ENCODE measurements around the gene TBC1D14. TPM values are rescaled to one million over a fixed set of nuclear protein-coding genes. Genes with fewer than 3 reads are reported as not detected.

The TBC1D14 gene
- total RNA-seq, 1 experiment from 2014 or later: 54.0 TPM

DNA sequence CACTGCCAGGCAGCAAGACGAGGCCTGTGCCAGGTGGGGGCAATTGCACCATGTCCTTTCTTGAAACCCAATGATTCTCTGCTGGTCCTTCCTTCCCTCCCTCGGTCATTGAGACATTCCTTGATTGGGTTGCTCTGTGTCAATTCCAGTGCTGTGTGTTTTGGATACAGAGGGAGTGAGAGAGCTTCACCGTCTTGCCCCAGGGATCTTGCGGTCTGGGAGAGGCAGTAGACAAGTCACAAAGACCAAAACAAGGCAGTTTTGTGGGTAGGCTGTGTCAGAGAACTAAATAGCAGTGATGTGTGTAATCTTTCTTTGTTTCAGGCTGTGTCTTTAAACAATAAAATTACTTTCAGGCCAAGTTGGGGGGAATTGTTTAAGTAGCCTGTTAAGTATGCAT is 94.7 kb downstream of the TBC1D14 start:
- DNase-seq: no peak
- no TSS peak for BruUV-seq (replicated peaks)
- no peak overlapping the region for H3K4me3 Mint-ChIP-seq (ENCODE audit: unreplicated experiment)
- intact Hi-C loops (cut with micrococcal nuclease; ENCODE audit: unreplicated experiment): no loop called here
- Histone ChIP-seq H3K4me3 (ENCODE audit: low read depth, low read length) (no peak overlapping the region), H3K9me3 (no peaks in the 10 kb centered on the region), H3K27me3 (replicated peaks; ENCODE audit: control insufficient read depth, insufficient read depth, low read length) (no peaks in the 10 kb centered on the region), H3K4me1 (peaks cover 12% of the 10 kb centered on the region), H3K36me3 (ENCODE audit: control insufficient read depth, insufficient read depth, low read length) (peaks cover 2% of the 10 kb centered on the region)
- H3K36me3 Mint-ChIP-seq (ENCODE audit: insufficient read depth, unreplicated experiment): peaks cover 83% of the 10 kb centered on the region
- CTCF ChIA-PET: interaction anchor here (0.6 kb wide), 1 partner anchor 38 kb away, joined by 3 read pairs; a partner anchor contains a TSS
- H3K27ac Mint-ChIP-seq (ENCODE audit: unreplicated experiment): no peak overlapping the region
- no peaks in the 10 kb centered on the region for H3K27me3 Mint-ChIP-seq (ENCODE audit: insufficient read depth, unreplicated experiment)
- POLR2A ChIA-PET: no interaction called here
- no peaks in the 10 kb centered on the region for H3K9me3 Mint-ChIP-seq (ENCODE audit: unreplicated experiment)
- H3K4me1 Mint-ChIP-seq (ENCODE audit: low read depth, unreplicated experiment): peaks cover 19% of the 10 kb centered on the region
- no peak for TF ChIP-seq CTCF (IDR thresholded peaks at IDR 0.05; ENCODE audit: insufficient read depth in 1 of 2, low read depth in 1 of 2, low read length in 1 of 2, severe bottlenecking in 1 of 2, unreplicated experiment in 1 of 2)

DNA sequence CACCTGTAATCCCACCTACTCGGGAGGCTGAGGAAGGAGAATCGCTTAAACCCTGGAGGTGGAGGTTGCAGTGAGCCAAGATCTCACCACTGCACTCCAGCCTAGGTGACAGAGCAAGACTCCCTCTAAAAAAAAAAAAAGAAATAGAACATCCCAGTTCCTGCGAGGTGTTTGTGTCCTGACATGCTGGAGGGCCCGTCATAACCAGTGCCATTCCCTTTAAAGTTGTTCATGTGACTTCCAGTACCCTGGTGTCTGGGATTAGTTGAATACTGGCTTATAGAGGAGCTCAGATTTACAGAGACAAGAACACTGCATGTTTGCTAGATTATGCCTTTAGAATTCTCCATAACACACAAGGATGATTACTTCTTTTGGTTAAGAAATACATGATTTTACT is 95.9 kb downstream of the TBC1D14 start:
- Mint-ChIP-seq H3K36me3 (ENCODE audit: insufficient read depth, unreplicated experiment) (peaks cover 83% of the 10 kb centered on the region), H3K9me3 (ENCODE audit: unreplicated experiment) (no peaks in the 10 kb centered on the region), H3K27me3 (ENCODE audit: insufficient read depth, unreplicated experiment) (no peaks in the 10 kb centered on the region), H3K27ac (ENCODE audit: unreplicated experiment) (no peak overlapping the region), H3K4me1 (ENCODE audit: low read depth, unreplicated experiment) (peaks cover 19% of the 10 kb centered on the region), H3K4me3 (ENCODE audit: unreplicated experiment) (no peak overlapping the region)
- H3K4me1 ChIP-seq: peaks cover 12% of the 10 kb centered on the region
- intact Hi-C loops (cut with micrococcal nuclease; ENCODE audit: unreplicated experiment): no loop called here
- DNase-seq: no peak
- POLR2A ChIA-PET: no interaction called here
- peaks cover 2% of the 10 kb centered on the region for H3K36me3 ChIP-seq (ENCODE audit: control insufficient read depth, insufficient read depth, low read length)
- BruUV-seq (replicated peaks): no TSS peak
- no peak for TF ChIP-seq CTCF (IDR thresholded peaks at IDR 0.05; ENCODE audit: insufficient read depth in 1 of 2, low read depth in 1 of 2, low read length in 1 of 2, severe bottlenecking in 1 of 2, unreplicated experiment in 1 of 2)
- CTCF ChIA-PET: no interaction called here
- no peak overlapping the region for H3K4me3 ChIP-seq (ENCODE audit: low read depth, low read length)
- no peaks in the 10 kb centered on the region for H3K27me3 ChIP-seq (replicated peaks; ENCODE audit: control insufficient read depth, insufficient read depth, low read length)
- H3K9me3 ChIP-seq: no peaks in the 10 kb centered on the region

DNA sequence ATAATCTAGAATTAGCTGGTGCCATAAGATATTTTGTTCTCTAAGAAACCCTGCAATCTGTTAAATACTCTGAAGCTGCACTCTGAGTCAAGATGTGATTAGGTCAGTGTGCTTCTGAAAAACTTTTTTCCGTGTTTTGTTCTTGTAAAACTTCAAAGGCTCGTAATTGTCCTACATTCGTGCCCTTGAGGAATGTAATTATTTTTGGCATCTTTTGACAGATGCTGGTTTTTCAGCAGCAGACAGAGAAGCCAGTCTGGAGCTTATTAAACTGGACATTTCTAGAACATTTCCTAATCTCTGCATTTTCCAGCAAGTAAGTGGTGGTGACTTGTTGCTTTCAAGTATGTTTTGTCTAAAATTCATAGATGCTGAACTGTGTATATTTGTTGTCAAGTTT is 96.8 kb downstream of the TBC1D14 start:
- Mint-ChIP-seq H3K4me3 (ENCODE audit: unreplicated experiment) (no peak overlapping the region), H3K36me3 (ENCODE audit: insufficient read depth, unreplicated experiment) (peaks cover 84% of the 10 kb centered on the region), H3K27ac (ENCODE audit: unreplicated experiment) (no peak overlapping the region), H3K4me1 (ENCODE audit: low read depth, unreplicated experiment) (peaks cover 19% of the 10 kb centered on the region), H3K27me3 (ENCODE audit: insufficient read depth, unreplicated experiment) (no peaks in the 10 kb centered on the region), H3K9me3 (ENCODE audit: unreplicated experiment) (no peaks in the 10 kb centered on the region)
- intact Hi-C loops (cut with micrococcal nuclease; ENCODE audit: unreplicated experiment): no loop called here
- no TSS peak for BruUV-seq (replicated peaks)
- Histone ChIP-seq H3K36me3 (ENCODE audit: control insufficient read depth, insufficient read depth, low read length) (peaks cover 3% of the 10 kb centered on the region), H3K27me3 (replicated peaks; ENCODE audit: control insufficient read depth, insufficient read depth, low read length) (no peaks in the 10 kb centered on the region), H3K4me3 (ENCODE audit: low read depth, low read length) (no peak overlapping the region), H3K4me1 (peaks cover 12% of the 10 kb centered on the region), H3K9me3 (no peaks in the 10 kb centered on the region)
- no peak for TF ChIP-seq CTCF (IDR thresholded peaks at IDR 0.05; ENCODE audit: insufficient read depth in 1 of 2, low read depth in 1 of 2, low read length in 1 of 2, severe bottlenecking in 1 of 2, unreplicated experiment in 1 of 2)
- ChIA-PET POLR2A (no interaction called here), CTCF (interaction anchor here (1.1 kb wide), 1 partner anchor 29 kb away, joined by 4 read pairs; no protein-coding TSS in a partner anchor)
- no peak for DNase-seq
